Loucy (cell line): ENCODE measurements around the gene GATB.
A peak's percentile ranks its signal among the peaks of the same experiment; 100 is the strongest.

Experiments
- H2AFZ ChIP-seq: fragments of 200-600 bp; sonication (generic); 2 replicates; pipeline ENCODE4 v1.6.0; 2016; ENCODE audit warnings: antibody characterized with exemption, mild to moderate bottlenecking, low read length, moderate library complexity
- H3F3A ChIP-seq: fragments of 200-600 bp; 2 replicates; pipeline ENCODE4 v1.6.0; 2016; ENCODE audit warnings: antibody characterized with exemption, low read depth, mild to moderate bottlenecking
- H3K27me3 ChIP-seq: fragments of 200-600 bp; sonication (generic); 2 replicates; pipeline ENCODE4 v1.6.1; 2014; ENCODE audit warnings: low read length, mild to moderate bottlenecking; ENCODE audit not compliant: insufficient read depth, poor library complexity, severe bottlenecking
- H3K36me3 ChIP-seq: fragments of 200-600 bp; sonication (generic); 2 replicates; pipeline ENCODE4 v1.6.1; 2016; ENCODE audit warnings: low read length; ENCODE audit not compliant: insufficient read depth
- H3K4me1 ChIP-seq: fragments of 200-600 bp; sonication (generic); 2 replicates; pipeline ENCODE4 v1.5.1; 2014; ENCODE audit warnings: low read length, mild to moderate bottlenecking; ENCODE audit not compliant: insufficient read depth, poor library complexity, severe bottlenecking
- H3K4me2 ChIP-seq: fragments of 200-600 bp; sonication (generic); 2 replicates; pipeline ENCODE4 v1.6.0; 2014; ENCODE audit warnings: antibody characterized with exemption, low read length, low read depth, mild to moderate bottlenecking; ENCODE audit not compliant: poor library complexity, severe bottlenecking
- H3K4me3 ChIP-seq: fragments of 200-600 bp; sonication (generic); 2 replicates; pipeline ENCODE4 v1.5.1; 2014; ENCODE audit warnings: low read length, mild to moderate bottlenecking, mixed read lengths; ENCODE audit not compliant: poor library complexity, severe bottlenecking
- H3K79me2 ChIP-seq: fragments of 200-600 bp; sonication (generic); 2 replicates; pipeline ENCODE4 v1.6.1; 2014; ENCODE audit warnings: low read length; ENCODE audit not compliant: insufficient read depth
- H3K9ac ChIP-seq: fragments of 200-600 bp; sonication (generic); 2 replicates; pipeline ENCODE4 v1.6.0; 2014; ENCODE audit warnings: mild to moderate bottlenecking, low read depth, low read length, moderate library complexity; ENCODE audit not compliant: poor library complexity, severe bottlenecking
- H3K9me2 ChIP-seq: fragments of 200-600 bp; sonication (generic); replicated peaks from 2 replicates; pipeline ENCODE4 v1.6.1; 2016; ENCODE audit warnings: low read depth, low read length, mixed read lengths
- H3K9me3 ChIP-seq: fragments of 200-600 bp; sonication (generic); 2 replicates; pipeline ENCODE4 v1.6.1; 2014; ENCODE audit warnings: mild to moderate bottlenecking, antibody characterized with exemption, low read length, low read depth; ENCODE audit not compliant: insufficient read depth
- H4K20me1 ChIP-seq: fragments of 200-600 bp; sonication (generic); 2 replicates; pipeline ENCODE4 v1.6.0; 2014; ENCODE audit warnings: antibody characterized with exemption, low read length, mild to moderate bottlenecking; ENCODE audit not compliant: insufficient read depth, poor library complexity, severe bottlenecking
- EZH2phosphoT487 ChIP-seq: fragments of 200-600 bp; IDR thresholded peaks from 2 replicates; pipeline ENCODE4 v1.6.1; 2018; ENCODE audit warnings: antibody characterized with exemption, mild to moderate bottlenecking, moderate library complexity, borderline replicate concordance
- TF ChIP-seq, protein P1 (sequence below): fragments of 200-600 bp; sonication (generic); conservative IDR thresholded peaks from 2 replicates; pipeline ENCODE4 v1.5.1; 2014; ENCODE audit warnings: mild to moderate bottlenecking, antibody characterized with exemption, low read length

The GATB gene

DNA sequence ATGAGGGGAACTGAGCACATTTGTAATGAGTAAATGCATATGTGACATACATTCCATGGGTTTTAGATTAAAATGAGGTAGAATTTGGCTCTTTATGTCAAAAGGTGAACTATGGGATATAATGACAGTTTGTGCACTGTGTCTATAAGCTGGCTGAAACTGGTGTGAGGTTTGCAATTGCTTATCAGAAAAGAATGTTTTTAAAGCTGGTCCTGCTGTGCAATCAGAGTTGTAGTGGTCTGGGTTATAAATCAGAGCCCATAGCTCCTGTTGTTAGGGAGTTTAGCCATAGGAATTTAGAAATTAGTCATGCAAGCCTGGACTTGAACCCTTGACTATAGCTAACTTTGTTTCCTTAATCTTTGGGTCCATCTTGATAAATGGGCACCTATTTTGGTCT is 23.1 kb upstream of the GATB start:
- Histone ChIP-seq H3K27me3 (no peaks in the 10 kb centered on the region), H4K20me1 (no peaks in the 10 kb centered on the region), H3K4me1 (peaks cover 27% of the 10 kb centered on the region), H3K9me2 (no peaks in the 10 kb centered on the region), H3K9me3 (no peaks in the 10 kb centered on the region), H3K36me3 (no peaks in the 10 kb centered on the region), H3F3A (no peaks in the 10 kb centered on the region), H3K79me2 (no peaks in the 10 kb centered on the region), H3K4me3 (no peak overlapping the region), H3K9ac (no peak overlapping the region), H3K4me2 (no peak overlapping the region), H2AFZ (no peak overlapping the region)
- TF ChIP-seq EZH2phosphoT487 = no peak
- TF ChIP-seq, protein P1, sequence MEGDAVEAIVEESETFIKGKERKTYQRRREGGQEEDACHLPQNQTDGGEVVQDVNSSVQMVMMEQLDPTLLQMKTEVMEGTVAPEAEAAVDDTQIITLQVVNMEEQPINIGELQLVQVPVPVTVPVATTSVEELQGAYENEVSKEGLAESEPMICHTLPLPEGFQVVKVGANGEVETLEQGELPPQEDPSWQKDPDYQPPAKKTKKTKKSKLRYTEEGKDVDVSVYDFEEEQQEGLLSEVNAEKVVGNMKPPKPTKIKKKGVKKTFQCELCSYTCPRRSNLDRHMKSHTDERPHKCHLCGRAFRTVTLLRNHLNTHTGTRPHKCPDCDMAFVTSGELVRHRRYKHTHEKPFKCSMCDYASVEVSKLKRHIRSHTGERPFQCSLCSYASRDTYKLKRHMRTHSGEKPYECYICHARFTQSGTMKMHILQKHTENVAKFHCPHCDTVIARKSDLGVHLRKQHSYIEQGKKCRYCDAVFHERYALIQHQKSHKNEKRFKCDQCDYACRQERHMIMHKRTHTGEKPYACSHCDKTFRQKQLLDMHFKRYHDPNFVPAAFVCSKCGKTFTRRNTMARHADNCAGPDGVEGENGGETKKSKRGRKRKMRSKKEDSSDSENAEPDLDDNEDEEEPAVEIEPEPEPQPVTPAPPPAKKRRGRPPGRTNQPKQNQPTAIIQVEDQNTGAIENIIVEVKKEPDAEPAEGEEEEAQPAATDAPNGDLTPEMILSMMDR = no peak

DNA sequence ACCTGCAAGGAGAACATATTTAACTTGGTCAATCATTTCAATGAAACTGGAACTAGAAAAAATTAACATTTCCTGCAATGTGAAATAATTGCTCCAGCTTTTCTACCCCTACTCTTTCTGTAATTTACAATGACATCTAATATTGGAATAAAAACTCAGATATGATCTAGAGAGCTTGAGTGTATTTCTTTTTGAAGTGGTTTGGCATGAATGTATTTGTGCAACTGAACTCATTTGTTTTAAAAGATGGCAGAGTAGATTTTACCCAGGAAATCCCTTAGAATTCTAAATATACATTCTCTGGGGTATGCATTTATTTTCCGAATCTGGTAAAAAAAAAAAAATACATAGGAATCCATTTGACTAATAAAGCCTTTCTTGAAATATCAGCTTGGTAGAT is 21.5 kb upstream of the GATB start:
- no peak overlapping the region for H2AFZ ChIP-seq
- H3F3A ChIP-seq = no peaks in the 10 kb centered on the region
- peaks cover 27% of the 10 kb centered on the region for H3K4me1 ChIP-seq
- H3K36me3 ChIP-seq = no peaks in the 10 kb centered on the region
- H3K9me2 ChIP-seq = no peaks in the 10 kb centered on the region
- peak overlapping the region; percentile 30 for H3K4me3 ChIP-seq
- H3K27me3 ChIP-seq = no peaks in the 10 kb centered on the region
- H3K4me2 ChIP-seq = peak overlapping the region; percentile 61
- H3K9ac ChIP-seq = no peak overlapping the region
- no peaks in the 10 kb centered on the region for H3K79me2 ChIP-seq
- TF ChIP-seq EZH2phosphoT487 = no peak
- TF ChIP-seq, protein P1 = no peak
- no peaks in the 10 kb centered on the region for H4K20me1 ChIP-seq
- H3K9me3 ChIP-seq = no peaks in the 10 kb centered on the region

DNA sequence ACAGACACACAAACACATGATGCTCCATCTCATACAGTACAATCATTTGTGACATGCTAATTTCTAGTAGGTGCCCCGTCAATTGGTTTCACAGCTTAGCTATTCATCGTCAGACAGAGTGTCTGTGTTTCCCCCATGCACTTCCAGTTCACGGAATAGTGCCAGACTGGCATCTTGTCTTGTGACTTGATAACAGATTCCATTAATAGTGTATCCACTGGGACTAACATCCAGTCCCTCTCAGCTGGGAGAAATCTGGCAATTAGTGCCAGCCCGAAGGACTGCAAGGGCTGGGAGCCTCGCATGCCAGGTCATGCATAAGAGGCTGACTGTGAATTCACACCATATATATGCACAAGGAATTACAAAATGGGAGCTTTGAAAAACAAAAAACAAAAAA is 20.2 kb upstream of the GATB start:
- TF ChIP-seq EZH2phosphoT487 = no peak
- TF ChIP-seq, protein P1 = no peak
- Histone ChIP-seq H3K4me1 (peaks cover 27% of the 10 kb centered on the region), H3K9me2 (no peaks in the 10 kb centered on the region), H2AFZ (no peak overlapping the region), H3K4me2 (no peak overlapping the region), H3K27me3 (no peaks in the 10 kb centered on the region), H4K20me1 (no peaks in the 10 kb centered on the region), H3F3A (no peaks in the 10 kb centered on the region), H3K36me3 (no peaks in the 10 kb centered on the region), H3K79me2 (no peaks in the 10 kb centered on the region), H3K4me3 (no peak overlapping the region), H3K9ac (no peak overlapping the region), H3K9me3 (no peaks in the 10 kb centered on the region)
